Duodenal mucosa (tissue), 2 donors: ENCODE measurements around the gene CNRIP1.

ENCODE experiments used
- H3K27ac ChIP-seq: one replicate; pipeline ENCODE4 v1.7.0; 2013; ENCODE audit warnings: low read depth, low read length
- H3K27me3 ChIP-seq, 2 donors: one replicate each; pipeline ENCODE4 v1.7.0; 2013; ENCODE audit warnings: low read length in 2 of 2, control low read depth in 1 of 2; ENCODE audit not compliant: insufficient read depth in 2 of 2, control insufficient read depth in 1 of 2
- H3K36me3 ChIP-seq, 2 donors: one replicate each; pipeline ENCODE4 v1.7.0; 2013; ENCODE audit warnings: low read length in 2 of 2, control low read depth in 1 of 2; ENCODE audit not compliant: insufficient read depth in 2 of 2, control insufficient read depth in 1 of 2
- H3K4me1 ChIP-seq, 2 donors: one replicate each; pipeline ENCODE4 v1.7.0; 2013; ENCODE audit warnings: low read length in 2 of 2, control low read depth in 1 of 2; ENCODE audit not compliant: insufficient read depth in 2 of 2, control insufficient read depth in 1 of 2
- H3K4me3 ChIP-seq, 2 donors: one replicate each; pipeline ENCODE4 v1.7.0; 2013; ENCODE audit warnings: low read length in 2 of 2, low read depth in 1 of 2
- H3K9ac ChIP-seq, 2 donors: one replicate each; pipeline ENCODE4 v1.7.0; 2013; ENCODE audit warnings: low read length in 2 of 2, low read depth in 1 of 2
- H3K9me3 ChIP-seq, 2 donors: one replicate each; pipeline ENCODE4 v1.7.0; 2013; ENCODE audit warnings: low read length in 2 of 2, control low read depth in 1 of 2; ENCODE audit not compliant: control insufficient read depth in 1 of 2

The CNRIP1 gene

GRCh38 chr2:68319398-68320117 lies at the start of gene CNRIP1:
Gene CNRIP1 (minus strand): TSS chr2:68319949. CDS start chr2:68319400, 549 bp downstream.
- Histone ChIP-seq H3K4me1 (peaks cover 0 to 5% of the 10 kb centered on the region in 2 donors), H3K9me3 (no peaks in the 10 kb centered on the region), H3K9ac (peak within 1 kb of the TSS; percentile 60 to 65), H3K27me3 (peaks cover 20 to 27% of the 10 kb centered on the region in 2 donors), H3K36me3 (no peaks in the 10 kb centered on the region), H3K4me3 (peak within 1 kb of the TSS; percentile 60 to 65), H3K27ac (peak within 1 kb of the TSS; percentile 83)

GRCh38 chr2:68369337-68369734 lies 49.6 kb upstream of the CNRIP1 start:
- Histone ChIP-seq H3K9me3 (no peaks in the 10 kb centered on the region), H3K36me3 (no peaks in the 10 kb centered on the region), H3K27me3 (no peaks in the 10 kb centered on the region), H3K9ac (no peak overlapping the region), H3K27ac (no peak overlapping the region), H3K4me1 (peaks cover 14 to 24% of the 10 kb centered on the region in 2 donors), H3K4me3 (no peak overlapping the region)

DNA sequence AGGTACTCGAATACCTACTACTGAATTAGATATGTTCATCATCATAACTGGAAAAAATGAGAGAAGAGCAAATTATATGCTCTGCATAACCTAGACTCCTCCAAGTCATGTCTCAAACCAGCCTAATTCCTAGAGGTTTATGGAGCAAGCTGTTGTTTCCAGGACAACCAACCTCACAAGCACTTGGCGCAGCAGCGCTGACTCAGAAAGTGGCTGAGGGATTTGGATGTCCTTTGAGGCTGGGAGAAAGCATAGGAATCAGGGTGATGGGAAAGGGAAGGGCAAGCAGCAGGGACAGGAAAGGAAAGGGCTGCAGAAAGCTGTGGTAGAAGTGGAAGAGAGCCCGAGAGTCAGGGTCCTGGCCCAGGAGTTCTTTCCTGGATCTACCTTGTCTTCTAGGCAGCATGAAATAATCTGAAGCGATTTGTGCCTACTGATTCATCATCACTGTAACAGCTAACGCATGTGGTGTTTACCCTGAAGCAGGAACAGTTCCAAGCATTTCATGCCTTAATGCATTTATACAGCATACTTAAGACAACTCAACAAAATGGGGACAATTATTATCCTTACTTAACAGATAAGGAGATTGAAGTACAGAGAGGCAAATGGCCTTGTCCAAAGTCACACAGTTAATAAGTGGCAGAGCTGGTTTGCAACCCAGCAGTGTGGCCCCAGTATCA lies 49.0 kb upstream of the CNRIP1 start:
- no peaks in the 10 kb centered on the region for H3K27me3 ChIP-seq
- no peak overlapping the region for H3K9ac ChIP-seq
- no peaks in the 10 kb centered on the region for H3K9me3 ChIP-seq
- H3K27ac ChIP-seq = no peak overlapping the region
- H3K4me1 ChIP-seq = peaks cover 17 to 21% of the 10 kb centered on the region in 2 donors
- peak overlapping the region; percentile 26 to 42 for H3K4me3 ChIP-seq
- H3K36me3 ChIP-seq = no peaks in the 10 kb centered on the region

DNA sequence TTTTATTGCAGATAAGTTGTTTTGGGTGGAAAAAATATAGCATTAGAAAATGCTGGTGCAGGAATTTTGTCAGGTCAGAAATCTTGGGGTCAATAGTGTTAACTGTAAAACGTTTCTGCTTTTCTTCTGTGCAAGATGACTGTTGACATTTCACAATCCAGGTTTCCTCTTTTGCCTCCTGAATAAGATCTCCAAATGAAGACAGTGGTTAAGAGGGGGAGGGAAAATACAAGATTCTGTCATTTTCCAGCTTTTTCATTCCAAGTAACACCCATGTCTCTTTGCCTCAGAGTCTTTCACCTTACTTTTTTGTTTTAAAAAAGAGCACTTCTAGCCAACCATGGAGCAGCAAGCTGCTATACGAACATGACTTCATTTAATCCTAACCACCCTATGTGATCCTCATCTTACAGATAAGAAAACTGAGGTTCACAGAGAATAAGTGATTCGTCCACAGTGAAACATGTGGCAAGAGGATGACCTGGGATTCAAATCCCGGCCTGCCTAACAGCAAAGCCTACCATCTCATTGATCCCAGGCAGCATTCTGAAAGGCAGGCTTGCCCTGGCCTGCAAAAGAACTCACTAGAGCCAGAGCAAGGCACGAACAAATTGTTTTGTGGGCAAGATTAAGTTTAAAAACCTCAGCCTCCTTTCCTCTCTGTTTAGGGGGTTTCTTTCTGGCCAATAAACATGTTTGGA lies 48.4 kb upstream of the CNRIP1 start:
- Histone ChIP-seq H3K9ac (no peak overlapping the region), H3K36me3 (no peaks in the 10 kb centered on the region), H3K27me3 (no peaks in the 10 kb centered on the region), H3K27ac (no peak overlapping the region), H3K4me3 (peak overlapping the region; percentile 26 to 42), H3K9me3 (no peaks in the 10 kb centered on the region), H3K4me1 (peaks cover 17 to 24% of the 10 kb centered on the region in 2 donors)

- no peaks in the 10 kb centered on the region for H3K9me3 ChIP-seq
- H3K4me1 ChIP-seq = peaks cover 17 to 29% of the 10 kb centered on the region in 2 donors
- peak overlapping the region; percentile 13 for H3K27ac ChIP-seq
These were observed 46.4 kb upstream of the CNRIP1 start for GRCh38 chr2:68366083-68366560.

GRCh38 chr2:68365087-68365486 lies 45.3 kb upstream of the CNRIP1 start, which contains the start of gene PLEK:
Gene PLEK (plus strand): TSS chr2:68365282. CDS start chr2:68365352, 70 bp downstream.
- Histone ChIP-seq H3K9ac (peak within 1 kb of the TSS; percentile 48 to 58), H3K4me3 (peak within 1 kb of the TSS; percentile 63 to 65), H3K4me1 (peaks cover 17 to 29% of the 10 kb centered on the region in 2 donors), H3K36me3 (no peaks in the 10 kb centered on the region), H3K27me3 (no peaks in the 10 kb centered on the region), H3K27ac (peak within 1 kb of the TSS; percentile 13), H3K9me3 (no peaks in the 10 kb centered on the region)

More at GRCh38 chr2:68366083-68366560, 46.4 kb upstream of the CNRIP1 start:
- Histone ChIP-seq H3K27me3 (no peaks in the 10 kb centered on the region), H3K4me3 (peak overlapping the region; percentile 63 to 65), H3K9ac (peak overlapping the region in 1 of 2 donors; percentile 48), H3K36me3 (no peaks in the 10 kb centered on the region)

DNA sequence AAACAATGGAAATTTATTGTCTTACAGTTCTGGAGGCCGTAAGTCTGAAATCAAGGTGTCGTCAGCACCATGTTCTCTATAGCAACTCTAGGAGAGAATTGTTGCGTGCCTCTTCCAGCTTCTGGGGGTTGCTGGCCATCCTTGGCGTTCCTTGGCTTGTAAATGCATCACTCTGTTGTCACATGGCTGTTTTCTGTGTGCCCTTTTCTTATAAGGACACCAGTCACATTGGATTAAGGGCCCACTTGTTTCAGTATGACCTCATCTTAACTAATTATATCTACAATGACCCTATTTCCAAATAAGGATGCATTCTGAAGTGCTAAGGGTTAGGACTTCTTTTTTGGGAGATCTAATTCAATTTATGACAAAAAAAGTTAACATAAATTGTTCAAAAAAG lies 44.0 kb upstream of the CNRIP1 start:
- Histone ChIP-seq H3K27me3 (no peaks in the 10 kb centered on the region), H3K4me3 (no peak overlapping the region), H3K9me3 (no peaks in the 10 kb centered on the region), H3K4me1 (peaks cover 11 to 24% of the 10 kb centered on the region in 2 donors), H3K9ac (no peak overlapping the region), H3K27ac (no peak overlapping the region), H3K36me3 (no peaks in the 10 kb centered on the region)

DNA sequence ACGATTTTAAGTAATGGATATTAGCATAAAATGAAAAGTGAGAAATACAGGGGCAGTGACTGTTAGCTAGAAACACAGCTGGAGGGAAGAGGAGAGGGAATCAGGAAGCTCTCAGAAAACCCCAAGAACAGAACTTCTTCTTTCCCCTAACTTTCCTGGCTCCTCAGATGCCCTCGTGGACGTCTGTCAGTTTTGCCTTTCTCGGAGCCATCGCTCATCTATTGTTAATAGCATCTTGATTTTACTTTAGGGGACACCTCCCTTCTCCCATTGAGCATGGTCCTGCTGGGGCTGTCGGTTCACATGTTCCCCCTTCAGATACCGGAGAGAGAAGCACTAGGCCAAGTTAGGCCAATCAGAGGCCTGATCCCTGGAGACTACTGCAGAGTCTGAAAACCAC lies 43.0 kb upstream of the CNRIP1 start:
- Histone ChIP-seq H3K36me3 (no peaks in the 10 kb centered on the region), H3K27me3 (no peaks in the 10 kb centered on the region), H3K4me1 (peaks cover 3 to 18% of the 10 kb centered on the region in 2 donors), H3K9ac (peak overlapping the region; percentile 2 to 11), H3K4me3 (peak overlapping the region in 1 of 2 donors; percentile 42), H3K27ac (no peak overlapping the region), H3K9me3 (no peaks in the 10 kb centered on the region)

GRCh38 chr2:68362069-68362468 lies 42.3 kb upstream of the CNRIP1 start:
- H3K27ac ChIP-seq = no peak overlapping the region
- peaks cover 3 to 13% of the 10 kb centered on the region in 2 donors for H3K4me1 ChIP-seq
- no peak overlapping the region for H3K9ac ChIP-seq

More at GRCh38 chr2:68362069-68362468, 42.3 kb upstream of the CNRIP1 start:
- no peak overlapping the region for H3K4me3 ChIP-seq
- no peaks in the 10 kb centered on the region for H3K9me3 ChIP-seq
- H3K27me3 ChIP-seq = no peaks in the 10 kb centered on the region
- no peaks in the 10 kb centered on the region for H3K36me3 ChIP-seq
